ENCODE measurements around the gene COMMD3. TPM values are rescaled to one million over a fixed set of nuclear protein-coding genes. Genes with fewer than 3 reads are reported as not detected.

COMMD3 gene
- total and polyA plus RNA-seq, 2 of the 8 experiments (the other 6 are each of a cell fraction or from before 2014, with no cell fraction given), result 2.3 to 2.7 TPM

DNA sequence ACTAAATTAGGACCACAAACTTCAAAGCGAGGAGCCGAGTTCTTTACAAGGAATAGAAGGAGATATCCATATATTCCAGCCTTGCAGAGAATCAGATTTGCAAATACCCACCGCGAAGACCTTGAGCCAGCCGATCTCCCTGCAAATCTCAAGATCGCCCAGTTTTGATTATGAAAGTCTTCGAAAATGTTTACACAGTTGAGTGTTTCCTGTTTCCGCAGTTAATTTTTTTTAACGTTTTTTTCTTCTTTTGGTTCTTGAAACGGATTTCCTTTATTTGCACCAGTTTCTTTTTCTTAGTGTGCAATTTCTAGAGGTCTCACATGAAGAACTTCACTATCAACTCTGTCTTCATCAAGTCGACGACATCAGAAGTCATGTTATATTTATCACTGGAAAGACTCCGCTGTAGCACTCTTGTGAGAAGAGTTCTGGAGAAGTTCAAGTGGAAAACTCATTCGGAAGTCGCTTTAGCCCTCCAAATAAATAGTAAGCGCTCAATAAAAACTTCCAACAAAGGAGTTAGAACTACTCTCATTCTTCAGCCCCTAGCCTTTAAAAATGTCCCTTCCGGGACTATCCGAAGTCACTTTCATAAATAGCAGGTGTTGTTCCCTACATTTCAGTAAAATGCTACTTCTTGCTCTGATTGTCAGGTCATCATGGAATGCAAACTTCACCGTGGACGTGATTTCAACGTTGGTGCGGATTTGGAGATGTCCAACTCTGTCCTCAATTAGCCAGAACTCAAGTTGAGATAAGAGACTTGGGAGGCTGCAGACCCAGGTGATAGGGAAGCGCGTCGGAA is 17.2 kb downstream of the COMMD3 start:
- Histone ChIP-seq H3K56ac (replicated peaks; ENCODE audit: insufficient read length, low read depth, low read length) (no peak overlapping the region), H3K23ac (ENCODE audit: insufficient read length) (no peak overlapping the region), H4K5ac (ENCODE audit: insufficient read length, low read depth, low read length) (no peak overlapping the region), H3K14ac (ENCODE audit: insufficient read length) (no peak overlapping the region), H3K18ac (ENCODE audit: extremely low read depth, low read length) (no peak overlapping the region), H2BK15ac (ENCODE audit: low read length) (0 out of 2 replicates have a peak overlapping the region, but pooled peaks have one; percentile 0), H3K4me2 (ENCODE audit: insufficient read depth in 1 of 2, low read depth in 2 of 2, low read length in 2 of 2) (peak overlapping the region; percentile 77 to 95), H2AFZ (ENCODE audit: low read length) (no peak overlapping the region), H3K79me2 (ENCODE audit: control insufficient read depth in 1 of 2, insufficient read depth in 2 of 2, low read length in 2 of 2) (no peaks in the 10 kb centered on the region), H4K20me1 (replicated peaks in 1 of 2; ENCODE audit: control insufficient read depth in 1 of 2, insufficient read depth in 2 of 2, low read length in 2 of 2) (peaks cover 0 to 5% of the 10 kb centered on the region in 2 experiments), H3K79me1 (ENCODE audit: low read depth, low read length) (no peaks in the 10 kb centered on the region), H3K9me3 (ENCODE audit: insufficient read depth in 2 of 2, low read depth in 1 of 2, low read length in 1 of 2) (no peaks in the 10 kb centered on the region; a peak in 1 of 4 replicates), H2AK5ac (ENCODE audit: low read depth, low read length) (no peak overlapping the region), H3K27ac (ENCODE audit: low read depth, low read length) (no peak overlapping the region), H3K36me3 (ENCODE audit: control insufficient read depth in 2 of 4, insufficient read depth in 4 of 4, low read length in 3 of 4) (peaks cover 0 to 3% (median 0%) of the 10 kb centered on the region in 4 experiments; a peak in 3 of 8 replicates), H2BK12ac (ENCODE audit: low read depth, low read length) (no peak overlapping the region), H3K27me3 (replicated peaks in 1 of 4; ENCODE audit: control insufficient read depth in 3 of 4, extremely low read depth in 1 of 4, insufficient read depth in 3 of 4, low read length in 3 of 4) (peaks cover 58 to 73% (median 67%) of the 10 kb centered on the region in 4 experiments), H2BK120ac (replicated peaks; ENCODE audit: low read depth, low read length) (no peak overlapping the region), H2BK5ac (ENCODE audit: low read depth, low read length) (no peak overlapping the region), H3K4me3 (ENCODE audit: extremely low read depth in 1 of 4, insufficient read depth in 2 of 4, low read depth in 3 of 4, low read length in 4 of 4) (peak overlapping the region in 2 of 4 experiments; percentile 49 to 57; a peak in 3 of 8 replicates), H3K23me2 (ENCODE audit: low read depth, low read length) (peaks cover 9% of the 10 kb centered on the region; the same call in 1 of the 2 replicates), H2BK20ac (ENCODE audit: low read length) (no peak overlapping the region), H3K4ac (replicated peaks; ENCODE audit: insufficient read length, low read depth, low read length) (no peak overlapping the region), H3K4me1 (replicated peaks in 1 of 4; ENCODE audit: control insufficient read depth in 3 of 4, insufficient read depth in 4 of 4, low read length in 3 of 4) (peaks cover 0 to 19% (median 9%) of the 10 kb centered on the region in 4 experiments; a peak in 6 of 7 replicates), H3K9ac (replicated peaks in 1 of 4; ENCODE audit: extremely low read depth in 1 of 4, low read depth in 3 of 4, low read length in 3 of 4) (no peak overlapping the region), H4K8ac (ENCODE audit: extremely low read depth, insufficient read depth, low read length) (no peak overlapping the region), H4K91ac (replicated peaks; ENCODE audit: insufficient read length, low read length) (no peak overlapping the region)
- 11% methylated on average over 25 of the region's 25 CpGs; no CpG with 5 or more reads in 1 of the 2 experiments for WGBS, 2 experiments (ENCODE audit: extremely low coverage in 1 of 2, insufficient coverage in 1 of 2, insufficient read length in 1 of 2, insufficient replicate concordance in 2 of 2, low coverage in 1 of 2, low lambda C conversion rate in 2 of 2, missing lambda C conversion rate in 1 of 2)
- ChIA-PET POLR2A (ENCODE audit: partially characterized antibody) (interaction anchor here (1.3 kb wide), 1 partner anchor 11 kb away, joined by 4 read pairs; no protein-coding TSS in a partner anchor), CTCF (ENCODE audit: partially characterized antibody) (no interaction called here)
- DNase-seq (ENCODE audit: low read depth in 1 of 2, low spot score in 2 of 2) (no peak), FAIRE-seq (no peak)
- TF ChIP-seq SUZ12 (IDR thresholded peaks at IDR 0.05; ENCODE audit: low read length) (peak; percentile 97; the same call in 1 of the 2 replicates), CBX8 (IDR thresholded peaks at IDR 0.05; ENCODE audit: borderline replicate concordance, low read depth, low read length) (peak; percentile 51; the same call in 1 of the 2 replicates), MAFK (IDR thresholded peaks at IDR 0.05; ENCODE audit: low read depth, low read length) (no peak), EZH2 (IDR thresholded peaks at IDR 0.05; ENCODE audit: low read depth, low read length, severe bottlenecking) (peak; percentile 92)

All from H1 (cell line).